Body of pancreas (tissue), 4 donors: Measurements from ENCODE around the gene MICAL1.

Source experiments
- POLR2A ChIP-seq, 3 donors: fragments of 450-650 bp; IDR thresholded peaks; one replicate each; pipeline ENCODE4 v1.6.1; 2016; ENCODE audit warnings: antibody characterized with exemption in 3 of 3, mild to moderate bottlenecking in 2 of 3
- TF ChIP-seq, protein P1 (sequence below), 7 experiments: fragments of 450-650 bp in 4 of 7; fragments of 200-600 bp in 3 of 7; sonication (generic) in 3 of 7; IDR thresholded peaks; one replicate each; pipeline ENCODE4 v1.5.1; 2016 to 2019; ENCODE audit warnings: antibody characterized with exemption in 7 of 7

DNA sequence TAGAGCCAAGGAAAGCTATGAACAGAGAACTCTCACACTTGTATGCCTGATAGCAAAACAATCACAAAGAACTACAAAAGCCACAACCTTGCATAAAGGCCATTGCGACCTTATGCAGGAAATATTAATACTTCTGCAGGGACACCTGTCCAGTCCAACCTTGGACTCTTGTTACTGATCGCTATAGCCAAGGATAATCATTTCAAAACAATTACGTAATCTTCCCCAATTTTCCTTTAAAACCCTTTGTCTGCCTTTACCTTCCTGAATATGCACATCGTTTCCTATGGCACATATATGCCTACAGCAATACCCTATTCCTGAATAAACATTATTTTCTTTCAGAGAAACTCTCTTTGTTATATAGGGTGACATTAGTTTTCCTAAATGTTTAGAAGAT lies 37.9 kb downstream of the MICAL1 start:
- TF ChIP-seq, protein P1, sequence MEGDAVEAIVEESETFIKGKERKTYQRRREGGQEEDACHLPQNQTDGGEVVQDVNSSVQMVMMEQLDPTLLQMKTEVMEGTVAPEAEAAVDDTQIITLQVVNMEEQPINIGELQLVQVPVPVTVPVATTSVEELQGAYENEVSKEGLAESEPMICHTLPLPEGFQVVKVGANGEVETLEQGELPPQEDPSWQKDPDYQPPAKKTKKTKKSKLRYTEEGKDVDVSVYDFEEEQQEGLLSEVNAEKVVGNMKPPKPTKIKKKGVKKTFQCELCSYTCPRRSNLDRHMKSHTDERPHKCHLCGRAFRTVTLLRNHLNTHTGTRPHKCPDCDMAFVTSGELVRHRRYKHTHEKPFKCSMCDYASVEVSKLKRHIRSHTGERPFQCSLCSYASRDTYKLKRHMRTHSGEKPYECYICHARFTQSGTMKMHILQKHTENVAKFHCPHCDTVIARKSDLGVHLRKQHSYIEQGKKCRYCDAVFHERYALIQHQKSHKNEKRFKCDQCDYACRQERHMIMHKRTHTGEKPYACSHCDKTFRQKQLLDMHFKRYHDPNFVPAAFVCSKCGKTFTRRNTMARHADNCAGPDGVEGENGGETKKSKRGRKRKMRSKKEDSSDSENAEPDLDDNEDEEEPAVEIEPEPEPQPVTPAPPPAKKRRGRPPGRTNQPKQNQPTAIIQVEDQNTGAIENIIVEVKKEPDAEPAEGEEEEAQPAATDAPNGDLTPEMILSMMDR (IDR thresholded peaks at IDR 0.05), result no peak
- TF ChIP-seq POLR2A (IDR thresholded peaks at IDR 0.05), result no peak
